B cell (primary cell): ENCODE results near the gene SLC50A1. TPM values are rescaled to one million over a fixed set of nuclear protein-coding genes. Genes with fewer than 3 reads are reported as not detected.

ENCODE experiments used
- ATAC-seq: fragments of 200-7000 bp; cut with Tn5 transposase; one replicate; pipeline ENCODE4 v1.10.0; 2021; ENCODE audit warnings: low read depth, mild to moderate bottlenecking, moderate number of reproducible peaks, moderate library complexity
- CTCF ChIA-PET: fragments of 350-600 bp; sonication (Branson Sonifier 250); formaldehyde crosslinking; loops from one replicate; lab custom pipeline; 2021; ENCODE audit warnings: antibody characterized with exemption, inconsistent platforms; lab: Charles Lee
- POLR2A ChIA-PET: fragments of 350-600 bp; sonication (Branson Sonifier 250); formaldehyde crosslinking; loops from one replicate; lab custom pipeline; 2021; ENCODE audit warnings: antibody characterized with exemption; lab: Charles Lee
- DNase-seq: peaks from one replicate; pipeline ENCODE4 v3.0.0; 2013
- H2AFZ ChIP-seq: 2 replicates; pipeline ENCODE4 v1.6.1; 2012; ENCODE audit warnings: mild to moderate bottlenecking, low read depth, low read length; ENCODE audit not compliant: insufficient read depth, poor library complexity, severe bottlenecking
- H3K27ac ChIP-seq, 2 donors: 1 replicate in 1 of 2; 2 replicates in 1 of 2; pipeline ENCODE4 v1.5.1; 2012 to 2013; ENCODE audit warnings: low read length in 2 of 2, mild to moderate bottlenecking in 2 of 2, moderate library complexity in 1 of 2
- H3K27me3 ChIP-seq, 4 experiments: fragments of 200-600 bp in 1 of 4; sonication (generic) in 1 of 4; replicated peaks in 1 of 4; 1 replicate in 2 of 4; 2 replicates in 2 of 4; pipeline versions ENCODE4 v1.6.1 to v1.7.0; 2013 to 2016; ENCODE audit warnings: low read length in 3 of 4, mild to moderate bottlenecking in 2 of 4, mixed read lengths in 1 of 4, moderate library complexity in 1 of 4; ENCODE audit not compliant: insufficient read depth in 4 of 4, control insufficient read depth in 3 of 4; ENCODE audit errors: control extremely low read depth in 1 of 4
- H3K36me3 ChIP-seq, 2 experiments: replicated peaks in 1 of 2; 1 replicate in 1 of 2; 2 replicates in 1 of 2; pipeline versions ENCODE4 v1.6.1 to v1.7.1; 2013; ENCODE audit warnings: low read length in 1 of 2; ENCODE audit not compliant: insufficient read depth in 2 of 2, control insufficient read depth in 1 of 2; ENCODE audit errors: control extremely low read depth in 1 of 2, extremely low read depth in 1 of 2
- H3K4me1 ChIP-seq, 2 donors: fragments of 200-600 bp in 1 of 2; sonication (generic) in 1 of 2; 1 replicate in 1 of 2; 2 replicates in 1 of 2; pipeline versions ENCODE4 v1.5.1 to v1.6.1; 2013 to 2017; ENCODE audit warnings: low read length in 2 of 2; ENCODE audit not compliant: control insufficient read depth in 2 of 2, insufficient read depth in 2 of 2
- H3K4me2 ChIP-seq: replicated peaks from 2 replicates; pipeline ENCODE3; 2012; ENCODE audit warnings: mild to moderate bottlenecking, low read depth, low read length; ENCODE audit not compliant: poor library complexity, severe bottlenecking
- H3K4me3 ChIP-seq, 5 experiments: fragments of 200-600 bp in 1 of 5; sonication (generic) in 1 of 5; 1 replicate in 3 of 5; 2 replicates in 2 of 5; pipeline versions ENCODE4 v1.5.1 to v1.7.0; 2011 to 2016; ENCODE audit warnings: low read length in 4 of 5, mild to moderate bottlenecking in 4 of 5, low read depth in 2 of 5, control low read depth in 1 of 5, moderate library complexity in 1 of 5; ENCODE audit not compliant: insufficient read depth in 1 of 5; ENCODE audit errors: control extremely low read depth in 1 of 5, extremely low read depth in 1 of 5
- H3K79me2 ChIP-seq: fragments of 200-600 bp; sonication (generic); one replicate; pipeline ENCODE4 v1.6.0; 2016; ENCODE audit warnings: low read length; ENCODE audit not compliant: control insufficient read depth, insufficient read depth
- H3K9ac ChIP-seq: fragments of 200-600 bp; sonication (generic); 2 replicates; pipeline ENCODE4 v1.6.1; 2017; ENCODE audit warnings: mild to moderate bottlenecking, low read length, moderate library complexity
- H3K9me3 ChIP-seq, 3 donors: one replicate each; pipeline versions ENCODE4 v1.6.1 to v1.7.1; 2013; ENCODE audit warnings: low read length in 2 of 3; ENCODE audit not compliant: control insufficient read depth in 2 of 3, insufficient read depth in 1 of 3; ENCODE audit errors: control extremely low read depth in 1 of 3
- H4K20me1 ChIP-seq: 2 replicates; pipeline ENCODE4 v1.6.0; 2012; ENCODE audit warnings: mild to moderate bottlenecking, low read length; ENCODE audit not compliant: insufficient read depth, control insufficient read depth, poor library complexity, severe bottlenecking
- H3K27ac Mint-ChIP-seq: one replicate; pipeline ENCODE4 v1.8.0; 2021; ENCODE audit warnings: mixed read lengths
- H3K27me3 Mint-ChIP-seq: one replicate; pipeline ENCODE4 v1.8.0; 2021; ENCODE audit warnings: mixed read lengths
- H3K4me1 Mint-ChIP-seq: one replicate; pipeline ENCODE4 v1.8.0; 2021; ENCODE audit warnings: mixed read lengths
- H3K4me3 Mint-ChIP-seq: one replicate; pipeline ENCODE4 v1.8.0; 2021; ENCODE audit warnings: mixed read lengths
- H3K9me3 Mint-ChIP-seq: one replicate; pipeline ENCODE4 v1.8.0; 2022; ENCODE audit warnings: mixed read lengths; ENCODE audit not compliant: insufficient read depth
- CTCF ChIP-seq: fragments of 200-600 bp; IDR thresholded peaks from one replicate; pipeline ENCODE4 v1.8.0; 2022; ENCODE audit warnings: antibody characterized with exemption, mild to moderate bottlenecking
- EZH2 ChIP-seq: IDR thresholded peaks from 2 replicates; pipeline ENCODE4 v1.6.1; 2012; ENCODE audit warnings: borderline replicate concordance, low read depth, mild to moderate bottlenecking, moderate library complexity, low read length; ENCODE audit not compliant: insufficient read depth, poor library complexity, severe bottlenecking
- WGBS: methylation state at CpG from one replicate; pipeline ENCODE4 v1.1.5; 2013; ENCODE audit warnings: missing lambda C conversion rate; ENCODE audit not compliant: insufficient coverage; 5-methylcytosine and 5-hydroxymethylcytosine counted together
- intact Hi-C: fragments of 100-400 bp; cut with micrococcal nuclease; formaldehyde crosslinking; loops from one replicate; pipeline ENCODE4 v1.10.0; 2022
- polyA plus RNA-seq: library from polyadenylated mRNA; depleted of rRNA; stranded (reverse); fragments of >200 nt; gene quantifications from 2 replicates; pipeline ENCODE4 v1.2.3, GENCODE V29; 2012
- total RNA-seq, 2 donors: library from RNA; stranded (reverse); fragments of 120-200 nt in 1 of 2; gene quantifications; 1 replicate in 1 of 2; 2 replicates in 1 of 2; pipeline versions ENCODE4 v1.2.3 to v1.2.4, GENCODE V29; 2013 to 2022

Gene SLC50A1
- total and polyA plus RNA-seq, 2 donors (not counting 1 experiment from before 2014, with no cell fraction given): 62.8 to 86.8 TPM

- Histone ChIP-seq H3K4me1 (peaks cover 34 to 36% of the 10 kb centered on the region in 2 donors), H3K27ac (no peak within 1 kb of the TSS), H4K20me1 (peaks cover 8% of the 10 kb centered on the region), H3K9me3 (peaks cover 0 to 7% (median 0%) of the 10 kb centered on the region in 3 donors), H3K79me2 (no peaks in the 10 kb centered on the region), H3K27me3 (peaks cover 0 to 54% (median 27%) of the 10 kb centered on the region in 4 experiments), H3K9ac (peak within 1 kb of the TSS; percentile 64), H3K36me3 (no peaks in the 10 kb centered on the region), H3K4me3 (peak within 1 kb of the TSS; percentile 32 to 58 (median 49)), H3K4me2 (peak within 1 kb of the TSS; percentile 98), H2AFZ (peak within 1 kb of the TSS; percentile 71)
- DNase-seq (peak; percentile 53), ATAC-seq (peak; percentile 77)
- peaks cover 52% of the 10 kb centered on the region for H3K27me3 Mint-ChIP-seq
- under 1% methylated on average over 57 of the region's 76 CpGs for WGBS
- no peaks in the 10 kb centered on the region for H3K9me3 Mint-ChIP-seq
- TF ChIP-seq CTCF: no peak
- peak; percentile 80 for TF ChIP-seq EZH2
- intact Hi-C loops: loop anchor here (1.0 to 5.0 kb wide), 3 partner anchors 13 to 40 kb away; partner anchors contain the start of gene DPM3
- H3K4me3 Mint-ChIP-seq: peak within 1 kb of the TSS; percentile 93
- ChIA-PET CTCF (interaction anchor here (1.9 to 2.3 kb wide), 2 partner anchors 40 kb away, joined by 9 to 10 read pairs; no protein-coding TSS in a partner anchor), POLR2A (interaction anchor here (1.1 kb wide), 1 partner anchor 46 kb away, joined by 3 read pairs; the partner anchor contains the start of gene KRTCAP2)
- peaks cover 34% of the 10 kb centered on the region for H3K4me1 Mint-ChIP-seq
- H3K27ac Mint-ChIP-seq: peak within 1 kb of the TSS; percentile 78
These were observed 8.3 kb upstream of the SLC50A1 start, which contains the start of gene EFNA1 for GRCh38 chr1:155127105-155127966. Gene EFNA1 (plus strand): TSS chr1:155127876. CDS start chr1:155127978, 102 bp downstream.
